Liver (tissue), 9 donors: ENCODE measurements around the gene POLDIP2. TPM values are rescaled to one million over a fixed set of nuclear protein-coding genes. Genes with fewer than 3 reads are reported as not detected.

Experiments
- DNase-seq: peaks from one replicate; pipeline ENCODE4 v3.0.0-alpha.2; 2017; ENCODE audit warnings: low spot score
- H3K27ac ChIP-seq, 2 donors: one replicate each; pipeline ENCODE4 v1.7.0; 2013; ENCODE audit warnings: inconsistent platforms in 2 of 2, low read length in 2 of 2, control low read depth in 1 of 2, low read depth in 1 of 2, mild to moderate bottlenecking in 1 of 2
- H3K27me3 ChIP-seq, 4 donors: one replicate each; pipeline versions ENCODE4 v1.6.1 to v1.7.0; 2013; ENCODE audit warnings: low read length in 3 of 4, inconsistent platforms in 1 of 4, mild to moderate bottlenecking in 1 of 4, moderate library complexity in 1 of 4; ENCODE audit not compliant: control insufficient read depth in 4 of 4, insufficient read depth in 4 of 4
- H3K36me3 ChIP-seq, 4 donors: one replicate each; pipeline versions ENCODE4 v1.6.1 to v1.7.0; 2013; ENCODE audit warnings: low read length in 3 of 4, mild to moderate bottlenecking in 3 of 4, low read depth in 1 of 4, moderate library complexity in 1 of 4; ENCODE audit not compliant: control insufficient read depth in 4 of 4, insufficient read depth in 3 of 4
- H3K4me1 ChIP-seq, 4 donors: one replicate each; pipeline versions ENCODE4 v1.6.1 to v1.7.0; 2013; ENCODE audit warnings: low read length in 3 of 4, mild to moderate bottlenecking in 3 of 4, moderate library complexity in 1 of 4; ENCODE audit not compliant: control insufficient read depth in 4 of 4, insufficient read depth in 4 of 4
- H3K4me3 ChIP-seq, 3 donors: one replicate each; pipeline versions ENCODE4 v1.6.1 to v1.7.0; 2013; ENCODE audit warnings: low read length in 3 of 3, control low read depth in 1 of 3, low read depth in 1 of 3, mild to moderate bottlenecking in 1 of 3
- H3K9ac ChIP-seq, 2 donors: one replicate each; pipeline ENCODE4 v1.7.0; 2013; ENCODE audit warnings: low read length in 2 of 2, mild to moderate bottlenecking in 2 of 2, moderate library complexity in 2 of 2, control low read depth in 1 of 2, low read depth in 1 of 2
- H3K9me3 ChIP-seq, 4 donors: one replicate each; pipeline versions ENCODE4 v1.6.1 to v1.7.0; 2013; ENCODE audit warnings: low read length in 3 of 4; ENCODE audit not compliant: control insufficient read depth in 4 of 4
- ATF3 ChIP-seq: IDR thresholded peaks from 2 replicates; pipeline ENCODE4 v1.6.1; 2016; ENCODE audit warnings: antibody characterized with exemption
- CTCF ChIP-seq: fragments of 150-350 bp; IDR thresholded peaks from 2 replicates; pipeline ENCODE4 v1.5.1; 2017; ENCODE audit warnings: improper control_type of control experiment, low read depth, low read length; ENCODE audit not compliant: missing input control
- FOXA2 ChIP-seq: IDR thresholded peaks from 2 replicates; pipeline ENCODE4 v1.6.1; 2016; ENCODE audit warnings: antibody characterized with exemption
- GABPA ChIP-seq, 2 donors: IDR thresholded peaks in 1 of 2; conservative IDR thresholded peaks in 1 of 2; 2 replicates each; pipeline ENCODE4 v1.6.1; 2016; ENCODE audit warnings: antibody characterized with exemption in 2 of 2, mild to moderate bottlenecking in 1 of 2, moderate library complexity in 1 of 2
- HNF4A ChIP-seq, 2 donors: conservative IDR thresholded peaks; 2 replicates each; pipeline ENCODE4 v1.6.1; 2016; ENCODE audit warnings: antibody characterized with exemption in 2 of 2, mild to moderate bottlenecking in 2 of 2
- MAX ChIP-seq: IDR thresholded peaks from 2 replicates; pipeline ENCODE4 v1.6.1; 2016; ENCODE audit warnings: antibody characterized with exemption
- REST ChIP-seq: IDR thresholded peaks from 2 replicates; pipeline ENCODE4 v1.6.1; 2016; ENCODE audit warnings: antibody characterized with exemption, mild to moderate bottlenecking
- RXRA ChIP-seq, 2 donors: IDR thresholded peaks; 2 replicates each; pipeline ENCODE4 v1.6.1; 2017 to 2018; ENCODE audit warnings: antibody characterized with exemption in 2 of 2, mild to moderate bottlenecking in 1 of 2
- SP1 ChIP-seq: IDR thresholded peaks from 2 replicates; pipeline ENCODE4 v1.6.1; 2018; ENCODE audit warnings: antibody characterized with exemption, mild to moderate bottlenecking
- TAF1 ChIP-seq: conservative IDR thresholded peaks from 2 replicates; pipeline ENCODE4 v1.6.1; 2016; ENCODE audit warnings: antibody characterized with exemption, mild to moderate bottlenecking
- YY1 ChIP-seq: IDR thresholded peaks from 2 replicates; pipeline ENCODE4 v1.6.1; 2016; ENCODE audit warnings: antibody characterized with exemption, mild to moderate bottlenecking
- ZBTB33 ChIP-seq: IDR thresholded peaks from 2 replicates; pipeline ENCODE4 v1.6.1; 2016; ENCODE audit warnings: antibody characterized with exemption
- WGBS: extraction: QIAGEN DNeasy Blood & Tissue Kit; methylation state at CpG from one replicate; pipeline ENCODE4 v1.1.7; 2013; 5-methylcytosine and 5-hydroxymethylcytosine counted together
- polyA plus RNA-seq, 2 donors: library from polyadenylated mRNA; stranded (reverse) in 1 of 2; unstranded in 1 of 2; fragments of 200-250 nt in 1 of 2; fragments of >200 nt in 1 of 2; fragmentation: Nextera tagmentation in 1 of 2; extraction: Ambion mirVana in 1 of 2; gene quantifications; one replicate each; pipeline versions ENCODE4 v1.2.1 to v1.2.3, GENCODE V29; 2013 to 2015
- total RNA-seq, 2 donors: library from RNA; depleted of rRNA; stranded (reverse); fragments of >200 nt; gene quantifications; one replicate each; pipeline ENCODE4 v1.2.3, GENCODE V29; 2014
- donor health status: healthy.
- donor health status: healthy.
- donor health status: healthy.
- donor health status: healthy.
- donor health status: healthy.

POLDIP2 gene
- total and polyA plus RNA-seq, 4 donors: 65.5 to 150 (median 104) TPM

GRCh38 chr17:28348979-28349378 is 8.3 kb downstream of the POLDIP2 start:
- Histone ChIP-seq H3K4me3 (no peak overlapping the region), H3K9ac (no peak overlapping the region), H3K36me3 (peaks cover 17 to 59% (median 50%) of the 10 kb centered on the region in 4 donors), H3K4me1 (peaks cover 23 to 55% (median 48%) of the 10 kb centered on the region in 4 donors), H3K9me3 (no peaks in the 10 kb centered on the region), H3K27me3 (no peaks in the 10 kb centered on the region), H3K27ac (peak overlapping the region in 1 of 2 donors; percentile 10)
- TF ChIP-seq CTCF: no peak
- TF ChIP-seq ZBTB33: no peak
- no peak for DNase-seq
- 65% methylated on average over 3 of the region's 3 CpGs for WGBS

GRCh38 chr17:28347261-28347891 is 10.0 kb downstream of the POLDIP2 start:
- no peaks in the 10 kb centered on the region for H3K9me3 ChIP-seq
- peaks cover 23 to 67% (median 56%) of the 10 kb centered on the region in 4 donors for H3K4me1 ChIP-seq
- WGBS: 34% methylated on average over 8 of the region's 8 CpGs
- peak overlapping the region; percentile 57 to 89 for H3K27ac ChIP-seq
- peak overlapping the region; percentile 45 to 57 for H3K9ac ChIP-seq
- no peak for TF ChIP-seq SP1
- no peak for TF ChIP-seq GABPA (IDR thresholded peaks at IDR 0.05 in 1 of 2, conservative IDR thresholded peaks at IDR 0.05 in 1 of 2)
- peak in 1 of 2 donors; percentile 56 for TF ChIP-seq RXRA (IDR thresholded peaks at IDR 0.05)
- peak; percentile 17 to 64 for TF ChIP-seq HNF4A (conservative IDR thresholded peaks at IDR 0.05)
- no peaks in the 10 kb centered on the region for H3K27me3 ChIP-seq
- H3K36me3 ChIP-seq: peaks cover 15 to 57% (median 43%) of the 10 kb centered on the region in 4 donors
- no peak for DNase-seq
- peak overlapping the region in 1 of 3 donors; percentile 26 for H3K4me3 ChIP-seq

GRCh38 chr17:28346746-28347246 is 10.5 kb downstream of the POLDIP2 start:
- Histone ChIP-seq H3K4me3 (peak overlapping the region in 1 of 3 donors; percentile 51), H3K27ac (peak overlapping the region; percentile 57 to 89), H3K27me3 (no peaks in the 10 kb centered on the region), H3K4me1 (peaks cover 23 to 69% (median 56%) of the 10 kb centered on the region in 4 donors), H3K36me3 (peaks cover 15 to 60% (median 46%) of the 10 kb centered on the region in 4 donors), H3K9ac (peak overlapping the region; percentile 57 to 77), H3K9me3 (no peaks in the 10 kb centered on the region)
- 19% methylated on average over 7 of the region's 7 CpGs for WGBS
- DNase-seq: no peak
- TF ChIP-seq CTCF (peak; percentile 71), HNF4A (conservative IDR thresholded peaks at IDR 0.05) (peak; percentile 70 to 71), TAF1 (no peak), ATF3 (no peak), ZBTB33 (peak; percentile 54), YY1 (peak; percentile 85), MAX (peak; percentile 44), FOXA2 (peak; percentile 57), REST (peak; percentile 61)
